GM12873 (cell line): ENCODE results near the gene TRAPPC3.

ENCODE experiments used
- TF ChIP-seq, protein P1 (sequence below): IDR thresholded peaks from 2 replicates; pipeline ENCODE4 v1.5.1; 2012; ENCODE audit warnings: low read depth, mild to moderate bottlenecking, moderate library complexity, low read length, control low read depth; ENCODE audit not compliant: insufficient read depth; ENCODE audit errors: missing control alignments

Gene TRAPPC3

DNA sequence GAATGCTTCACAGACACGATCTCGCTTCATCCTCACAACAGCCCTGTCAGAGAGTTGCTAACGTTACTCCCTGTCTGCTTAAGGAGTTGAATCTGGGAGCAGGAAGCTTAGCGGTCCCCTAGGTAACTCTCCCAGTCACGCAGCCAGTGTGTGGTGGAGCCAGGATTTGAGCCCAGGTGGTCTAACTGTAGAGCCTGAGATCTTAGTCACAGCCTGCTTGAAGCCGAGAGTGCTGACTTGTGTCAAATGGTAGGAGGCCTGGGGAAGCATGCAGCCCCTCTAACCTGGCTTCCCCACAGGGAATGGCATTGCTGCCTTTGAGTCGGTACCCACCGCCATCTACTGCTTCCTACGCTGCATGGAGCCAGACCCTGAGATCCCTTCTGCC, 56.5 kb downstream of the TRAPPC3 start:
- TF ChIP-seq, protein P1, sequence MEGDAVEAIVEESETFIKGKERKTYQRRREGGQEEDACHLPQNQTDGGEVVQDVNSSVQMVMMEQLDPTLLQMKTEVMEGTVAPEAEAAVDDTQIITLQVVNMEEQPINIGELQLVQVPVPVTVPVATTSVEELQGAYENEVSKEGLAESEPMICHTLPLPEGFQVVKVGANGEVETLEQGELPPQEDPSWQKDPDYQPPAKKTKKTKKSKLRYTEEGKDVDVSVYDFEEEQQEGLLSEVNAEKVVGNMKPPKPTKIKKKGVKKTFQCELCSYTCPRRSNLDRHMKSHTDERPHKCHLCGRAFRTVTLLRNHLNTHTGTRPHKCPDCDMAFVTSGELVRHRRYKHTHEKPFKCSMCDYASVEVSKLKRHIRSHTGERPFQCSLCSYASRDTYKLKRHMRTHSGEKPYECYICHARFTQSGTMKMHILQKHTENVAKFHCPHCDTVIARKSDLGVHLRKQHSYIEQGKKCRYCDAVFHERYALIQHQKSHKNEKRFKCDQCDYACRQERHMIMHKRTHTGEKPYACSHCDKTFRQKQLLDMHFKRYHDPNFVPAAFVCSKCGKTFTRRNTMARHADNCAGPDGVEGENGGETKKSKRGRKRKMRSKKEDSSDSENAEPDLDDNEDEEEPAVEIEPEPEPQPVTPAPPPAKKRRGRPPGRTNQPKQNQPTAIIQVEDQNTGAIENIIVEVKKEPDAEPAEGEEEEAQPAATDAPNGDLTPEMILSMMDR: no peak

GRCh38 chr1:36092166-36092797, 57.0 kb downstream of the TRAPPC3 start:
- TF ChIP-seq, protein P1: no peak

GRCh38 chr1:36091698-36092097, 57.6 kb downstream of the TRAPPC3 start:
- TF ChIP-seq, protein P1: no peak

DNA sequence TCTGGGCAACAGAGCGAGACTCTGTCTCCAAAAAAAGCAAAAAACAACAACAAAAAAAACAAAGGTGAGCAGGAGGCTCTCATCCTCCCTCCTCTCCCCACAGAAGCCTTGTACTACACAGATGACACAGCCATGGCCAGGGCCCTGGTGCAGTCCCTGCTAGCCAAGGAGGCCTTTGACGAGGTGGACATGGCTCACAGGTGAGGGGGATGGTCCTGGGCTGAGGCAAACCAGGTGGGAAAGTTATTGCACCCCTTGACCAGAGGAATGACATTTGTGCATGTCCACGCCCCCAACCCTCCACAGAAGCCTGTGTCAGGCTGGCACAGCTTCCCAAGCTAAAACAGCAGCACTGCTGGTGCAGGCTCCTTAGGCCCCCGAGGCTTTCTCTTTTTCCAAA, 58.1 kb downstream of the TRAPPC3 start:
- TF ChIP-seq, protein P1: no peak

- TF ChIP-seq, protein P1: no peak
Measured at GRCh38 chr1:36089393-36090121, 59.7 kb downstream of the TRAPPC3 start.

DNA sequence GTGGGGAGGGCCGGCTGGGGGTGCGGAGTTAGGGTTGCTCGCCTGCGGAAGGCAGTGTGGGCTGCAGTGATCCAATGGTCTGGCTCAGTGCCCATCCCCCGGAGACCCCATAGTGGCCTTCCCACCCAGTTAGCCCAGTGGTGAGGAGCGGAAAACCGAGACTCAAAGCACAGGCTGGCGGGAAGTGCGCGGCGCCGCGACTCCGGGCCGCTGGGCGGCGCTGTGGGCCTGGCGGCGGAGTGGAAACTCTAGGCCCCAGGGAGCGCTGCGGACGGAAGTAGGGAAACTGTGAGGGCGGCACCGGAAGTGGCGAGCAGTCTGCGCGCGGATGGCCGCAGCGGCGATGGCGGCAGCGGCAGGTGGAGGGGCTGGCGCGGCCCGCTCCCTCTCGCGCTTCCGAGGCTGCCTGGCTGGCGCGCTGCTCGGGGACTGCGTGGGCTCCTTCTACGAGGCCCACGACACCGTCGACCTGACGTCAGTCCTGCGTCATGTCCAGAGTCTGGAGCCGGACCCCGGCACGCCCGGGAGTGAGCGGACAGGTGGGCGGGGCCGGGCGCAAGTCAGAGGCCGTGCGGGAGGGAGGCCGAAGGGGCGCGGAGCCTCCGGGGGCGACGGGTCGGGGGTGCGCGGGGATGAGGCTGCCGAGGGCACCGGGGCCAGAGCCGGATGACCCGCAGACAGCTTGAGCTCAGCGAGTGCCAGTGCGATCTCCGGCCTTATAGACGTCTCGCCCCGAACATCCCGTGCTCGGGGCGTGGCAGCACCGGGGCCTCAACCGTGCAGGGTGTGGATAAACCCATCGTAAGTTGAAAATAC, 60.5 kb downstream of the TRAPPC3 start, which contains the start of gene ADPRS:
Gene ADPRS, plus strand, starts transcription at position 316 of the 816 bp plus-strand sequence. Its CDS starts 13 bp downstream, at position 329.
- TF ChIP-seq, protein P1: peak; percentile 98

- TF ChIP-seq, protein P1: no peak
Measured at GRCh38 chr1:36088265-36088576, 61.1 kb downstream of the TRAPPC3 start.
